MCF 10A (cell line): Measurements from ENCODE around the gene STIM1. TPM values are rescaled to one million over a fixed set of nuclear protein-coding genes. Genes with fewer than 3 reads are reported as not detected.

Experiments used
- BruUV-seq: library from RNA; stranded (reverse); fragments of 400-500 nt; replicated peaks from 2 replicates; lab custom pipeline; 2021; lab: Mats Ljungman, UMichigan
- CTCF ChIA-PET: fragments of 300-600 bp; sonication (Branson Sonifier 250); formaldehyde crosslinking; extraction: SDS; loops from one replicate; lab custom pipeline; 2021; ENCODE audit warnings: antibody characterized with exemption, inconsistent platforms; lab: Yijun Ruan, JAX
- POLR2A ChIA-PET: fragments of 300-600, 350-650 bp; sonication (Branson Sonifier 250); formaldehyde crosslinking; extraction: SDS; loops from one replicate; lab custom pipeline; 2020; ENCODE audit warnings: antibody characterized with exemption, inconsistent platforms; lab: Yijun Ruan, JAX
- DNase-seq: peaks from one replicate; pipeline ENCODE4 v3.0.0-alpha.2; 2018; ENCODE audit not compliant: unreplicated experiment
- H3K27ac Mint-ChIP-seq: one replicate; pipeline ENCODE4 v1.8.0; 2022; ENCODE audit warnings: mild to moderate bottlenecking, low read depth, mixed read lengths; ENCODE audit not compliant: unreplicated experiment
- H3K27me3 Mint-ChIP-seq: one replicate; pipeline ENCODE4 v1.8.0; 2022; ENCODE audit warnings: mixed read lengths; ENCODE audit not compliant: insufficient read depth, unreplicated experiment
- H3K36me3 Mint-ChIP-seq: one replicate; pipeline ENCODE4 v1.8.0; 2022; ENCODE audit warnings: mild to moderate bottlenecking, moderate library complexity, mixed read lengths; ENCODE audit not compliant: insufficient read depth, unreplicated experiment
- H3K4me1 Mint-ChIP-seq: one replicate; pipeline ENCODE4 v1.8.0; 2022; ENCODE audit warnings: mixed read lengths; ENCODE audit not compliant: insufficient read depth, unreplicated experiment
- H3K4me3 Mint-ChIP-seq: one replicate; pipeline ENCODE4 v1.8.0; 2022; ENCODE audit warnings: mild to moderate bottlenecking, moderate library complexity, mixed read lengths; ENCODE audit not compliant: unreplicated experiment
- H3K9me3 Mint-ChIP-seq: one replicate; pipeline ENCODE4 v1.8.0; 2022; ENCODE audit warnings: mixed read lengths; ENCODE audit not compliant: unreplicated experiment
- CTCF ChIP-seq: fragments of 200-600 bp; IDR thresholded peaks from one replicate; pipeline ENCODE4 v1.8.0; 2022; ENCODE audit warnings: antibody characterized with exemption, mild to moderate bottlenecking; ENCODE audit not compliant: unreplicated experiment
- intact Hi-C: fragments of 100-400 bp; cut with micrococcal nuclease; formaldehyde crosslinking; loops from 2 replicates; pipeline ENCODE4 v1.14.1; 2022
- total RNA-seq: library from RNA; stranded (reverse); gene quantifications from 2 replicates; pipeline ENCODE4 v1.2.3, GENCODE V29; 2022

The STIM1 gene
- total RNA-seq, 1 experiment from 2014 or later, result 41.2 TPM

- intact Hi-C loops, result loop anchor here (10.0 kb wide), 1 partner anchor 118 kb away; the partner anchor contains the start of gene STIM1
- Mint-ChIP-seq H3K36me3 (peaks cover 20% of the 10 kb centered on the region), H3K4me1 (no peaks in the 10 kb centered on the region)
Measured at GRCh38 chr11:3972431-3972830, 117.0 kb downstream of the STIM1 start.

DNA sequence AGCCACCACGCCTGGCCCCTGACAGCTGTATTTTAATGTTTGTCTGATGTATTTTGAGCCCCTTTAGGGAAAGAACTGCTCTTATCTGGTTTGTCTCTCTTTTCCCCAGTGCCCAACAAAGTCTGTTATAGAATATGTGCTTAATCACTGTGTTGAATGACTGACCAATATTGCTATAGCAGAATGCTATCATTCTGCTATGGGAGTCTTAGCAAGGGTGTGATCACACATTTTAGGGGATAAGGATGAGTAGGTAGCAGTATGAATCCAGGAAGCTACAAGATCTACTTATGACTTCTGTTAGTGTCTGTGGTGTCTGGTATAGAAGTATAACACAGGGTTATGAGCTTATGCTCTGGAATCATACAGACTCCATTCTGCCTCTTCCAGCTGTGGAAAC, 121.6 kb downstream of the STIM1 start:
- H3K9me3 Mint-ChIP-seq, result no peaks in the 10 kb centered on the region
- H3K27me3 Mint-ChIP-seq, result no peaks in the 10 kb centered on the region
- intact Hi-C loops, result loop anchor here (10.0 kb wide), 1 partner anchor 122 kb away; the partner anchor contains the start of gene STIM1
- H3K27ac Mint-ChIP-seq, result no peak overlapping the region
- peaks cover 10% of the 10 kb centered on the region for H3K4me1 Mint-ChIP-seq
- ChIA-PET POLR2A (interaction anchor here (1.8 kb wide), 1 partner anchor 122 kb away, joined by 5 read pairs; no protein-coding TSS in a partner anchor), CTCF (interaction anchor here (0.6 to 2.8 kb wide), 3 partner anchors 33 to 122 kb away, joined by 3 to 13 read pairs (median 3); partner anchors contain the start of gene STIM1)
- no peak overlapping the region for H3K4me3 Mint-ChIP-seq
- peaks cover 18% of the 10 kb centered on the region for H3K36me3 Mint-ChIP-seq
- BruUV-seq, result no TSS peak
- no peak for TF ChIP-seq CTCF
- no peak for DNase-seq

More at GRCh38 chr11:3972431-3972830, 117.0 kb downstream of the STIM1 start:
- ChIA-PET CTCF (no interaction called here), POLR2A (interaction anchor here (0.6 kb wide), 1 partner anchor 12 kb away, joined by 3 read pairs; no protein-coding TSS in a partner anchor)
- BruUV-seq, result no TSS peak
- H3K27me3 Mint-ChIP-seq, result no peaks in the 10 kb centered on the region
- peak overlapping the region; percentile 28 for H3K27ac Mint-ChIP-seq
- no peaks in the 10 kb centered on the region for H3K9me3 Mint-ChIP-seq
- no peak overlapping the region for H3K4me3 Mint-ChIP-seq
- TF ChIP-seq CTCF, result no peak
- no peak for DNase-seq

- no TSS peak for BruUV-seq
- no peak for TF ChIP-seq CTCF
- POLR2A ChIA-PET, result no interaction called here
- H3K4me3 Mint-ChIP-seq, result no peak overlapping the region
- no peaks in the 10 kb centered on the region for H3K9me3 Mint-ChIP-seq
- H3K36me3 Mint-ChIP-seq, result peaks cover 11% of the 10 kb centered on the region
- no peak overlapping the region for H3K27ac Mint-ChIP-seq
- H3K4me1 Mint-ChIP-seq, result peaks cover 10% of the 10 kb centered on the region
- H3K27me3 Mint-ChIP-seq, result no peaks in the 10 kb centered on the region
- CTCF ChIA-PET, result no interaction called here
- DNase-seq, result peak; percentile 24
- intact Hi-C loops, result no loop called here
Measured at GRCh38 chr11:3981084-3981633, 125.7 kb downstream of the STIM1 start.

DNA sequence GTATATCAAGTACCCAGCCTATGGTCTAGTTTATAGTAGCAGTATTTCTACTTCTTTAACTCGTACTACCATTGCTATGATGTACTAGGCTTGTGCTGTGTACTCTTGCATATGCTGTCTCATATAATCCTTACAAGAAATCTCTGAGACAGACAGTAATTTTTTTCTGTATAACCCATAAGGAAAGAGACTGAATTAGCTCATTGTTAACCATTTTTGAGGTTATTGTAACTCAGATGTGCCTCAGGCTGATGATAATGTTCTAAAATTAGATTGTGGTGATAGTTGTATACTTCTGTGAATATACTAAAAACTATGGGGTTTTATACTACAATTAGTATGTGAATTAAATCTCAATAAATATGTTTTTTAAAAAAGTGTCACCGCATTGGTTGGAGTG, 127.0 kb downstream of the STIM1 start:
- CTCF ChIA-PET, result interaction anchor here (2.3 kb wide), 1 partner anchor 128 kb away, joined by 8 read pairs; the partner anchor contains the start of gene STIM1
- peaks cover 10% of the 10 kb centered on the region for H3K4me1 Mint-ChIP-seq
- H3K9me3 Mint-ChIP-seq, result no peaks in the 10 kb centered on the region
- TF ChIP-seq CTCF, result no peak
- intact Hi-C loops, result no loop called here
- no peak for DNase-seq
- no peaks in the 10 kb centered on the region for H3K27me3 Mint-ChIP-seq
- peaks cover 11% of the 10 kb centered on the region for H3K36me3 Mint-ChIP-seq
- POLR2A ChIA-PET, result interaction anchor here (1.1 kb wide), 1 partner anchor 130 kb away, joined by 3 read pairs; no protein-coding TSS in a partner anchor
- H3K4me3 Mint-ChIP-seq, result no peak overlapping the region
- H3K27ac Mint-ChIP-seq, result no peak overlapping the region
- no TSS peak for BruUV-seq
